K562 (cell line): ENCODE results near the gene NCMAP. TPM values are rescaled to one million over a fixed set of nuclear protein-coding genes. Genes with fewer than 3 reads are reported as not detected.
A peak's percentile ranks its signal among the peaks of the same experiment; 100 is the strongest.

Experiments used
- ATAC-seq: fragments of 200-7000 bp; cut with Tn5 transposase; 3 replicates; pipeline ENCODE4 v1.9.1; 2020; ENCODE audit warnings: moderate library complexity
- BruUV-seq: library from RNA; stranded (reverse); fragments of 400-500 nt; replicated peaks from 2 replicates; lab custom pipeline; 2021; lab: Mats Ljungman, UMichigan
- CTCF ChIA-PET: fragments of 300-600 bp; formaldehyde crosslinking; extraction: SDS; loops from one replicate; lab custom pipeline; 2021; ENCODE audit warnings: low intra/inter-chr PET ratio; lab: Yijun Ruan, JAX
- POLR2A ChIA-PET: fragments of 300-600, 350-650 bp; sonication (Branson Sonifier 250); formaldehyde crosslinking; extraction: SDS; loops from one replicate; lab custom pipeline; 2021; ENCODE audit warnings: antibody characterized with exemption, inconsistent platforms; lab: Yijun Ruan, JAX
- DNase-seq, 4 experiments: peaks; one replicate each; pipeline versions ENCODE4 v3.0.0 to v3.0.0-alpha.2; 2011 to 2018; ENCODE audit warnings: low spot score in 3 of 4, mixed read lengths in 3 of 4; ENCODE audit errors: extremely low read depth in 1 of 4
- FAIRE-seq: peaks from 2 replicates; lab custom pipeline; 2011; peaks lifted over from hg19 to GRCh38; lab: Jason Lieb, UNC
- H2AFZ ChIP-seq: 2 replicates; pipeline ENCODE4 v1.6.0; 2011; ENCODE audit warnings: low read depth, low read length, control low read depth, inconsistent platforms
- H3K27ac ChIP-seq: fragments of 200-600 bp; 3 replicates; pipeline ENCODE4 v1.8.0; 2011; ENCODE audit warnings: low read depth, mild to moderate bottlenecking, control low read depth, inconsistent platforms, low read length, moderate library complexity, mixed read lengths; ENCODE audit errors: extremely low read depth
- H3K27me3 ChIP-seq, 2 experiments: fragments of 300-600 bp in 1 of 2; 2 replicates in 1 of 2; 3 replicates in 1 of 2; pipeline versions ENCODE4 v1.6.0 to v1.8.0; 2011; ENCODE audit warnings: inconsistent platforms in 2 of 2, low read length in 2 of 2, mild to moderate bottlenecking in 1 of 2, mixed read lengths in 1 of 2, moderate library complexity in 1 of 2; ENCODE audit not compliant: control insufficient read depth in 2 of 2, insufficient read depth in 2 of 2
- H3K36me3 ChIP-seq: fragments of 300-600 bp; 3 replicates; pipeline ENCODE4 v1.8.0; 2011; ENCODE audit warnings: mild to moderate bottlenecking, low read length, inconsistent platforms; ENCODE audit not compliant: control insufficient read depth, insufficient read depth
- H3K4me1 ChIP-seq, 2 experiments: fragments of 200-600 bp in 1 of 2; replicated peaks in 1 of 2; 2 replicates in 1 of 2; 3 replicates in 1 of 2; pipeline versions ENCODE4 v1.5.1 to v1.8.0; 2011; ENCODE audit warnings: inconsistent platforms in 2 of 2, low read length in 2 of 2, mild to moderate bottlenecking in 1 of 2, mixed read lengths in 1 of 2, moderate library complexity in 1 of 2; ENCODE audit not compliant: control insufficient read depth in 2 of 2, insufficient read depth in 2 of 2
- H3K4me2 ChIP-seq: 2 replicates; pipeline ENCODE4 v1.6.1; 2011; ENCODE audit warnings: low read length, control low read depth, inconsistent platforms, mixed read lengths; ENCODE audit not compliant: insufficient read depth
- H3K4me3 ChIP-seq: fragments of 200-600 bp; sonication (generic), shearing (Covaris generic); 2 replicates; pipeline ENCODE4 v1.5.1; 2016; ENCODE audit warnings: control low read depth, inconsistent platforms
- H3K79me2 ChIP-seq: fragments of 200-600 bp; 3 replicates; pipeline ENCODE4 v1.8.0; 2011; ENCODE audit warnings: low read length, inconsistent platforms; ENCODE audit not compliant: control insufficient read depth, insufficient read depth
- H3K9ac ChIP-seq, 2 experiments: 2 replicates each; pipeline versions ENCODE4 v1.6.0 to v1.6.1; 2011; ENCODE audit warnings: low read depth in 2 of 2, low read length in 2 of 2, control low read depth in 1 of 2, inconsistent platforms in 1 of 2, mild to moderate bottlenecking in 1 of 2, mixed read lengths in 1 of 2; ENCODE audit not compliant: insufficient read depth in 1 of 2
- H3K9me1 ChIP-seq: one replicate; pipeline ENCODE4 v1.6.0; 2011; ENCODE audit warnings: inconsistent platforms, mild to moderate bottlenecking, low read length, moderate library complexity; ENCODE audit not compliant: control insufficient read depth, insufficient read depth
- H3K9me3 ChIP-seq: replicated peaks from 2 replicates; pipeline ENCODE4 v1.5.1; 2011; ENCODE audit warnings: low read depth, low read length, inconsistent platforms; ENCODE audit not compliant: control insufficient read depth, insufficient read depth
- H4K20me1 ChIP-seq: replicated peaks from 2 replicates; pipeline ENCODE4 v1.6.1; 2011; ENCODE audit warnings: low read length, inconsistent platforms, mixed read lengths; ENCODE audit not compliant: control insufficient read depth, insufficient read depth
- CBX2 ChIP-seq: fragments of 200-600 bp; sonication (generic); IDR thresholded peaks from one replicate; pipeline ENCODE4 v1.6.1; 2012; ENCODE audit warnings: mild to moderate bottlenecking, low read length, inconsistent platforms; ENCODE audit not compliant: insufficient read depth, poor library complexity, severe bottlenecking
- CREB5 ChIP-seq: fragments of 250-450 bp; sonication (Bioruptor Pico); IDR thresholded peaks from 2 replicates; pipeline ENCODE4 v1.5.0; 2020; ENCODE audit warnings: mild to moderate bottlenecking
- KLF16 ChIP-seq: IDR thresholded peaks from 2 replicates; pipeline ENCODE4 v1.6.1; 2016; ENCODE audit warnings: antibody characterized with exemption
- LCOR ChIP-seq: sonication (generic); formaldehyde crosslinking; IDR thresholded peaks from 2 replicates; pipeline ENCODE4 v1.8.0; 2022; ENCODE audit warnings: mild to moderate bottlenecking, missing genetic modification reagents
- MAFF ChIP-seq: IDR thresholded peaks from 2 replicates; pipeline ENCODE4 v1.6.1; 2012; ENCODE audit warnings: low read length, improper control_type of control experiment
- RBFOX2 ChIP-seq: fragments of 200-400 bp; formaldehyde crosslinking; IDR thresholded peaks from 2 replicates; pipeline ENCODE4 v1.6.1; 2017; ENCODE audit warnings: low read depth, mild to moderate bottlenecking, low read length, moderate library complexity
- RBM17 ChIP-seq: fragments of 200-400 bp; formaldehyde crosslinking; IDR thresholded peaks from 2 replicates; pipeline ENCODE4 v1.6.1; 2017; ENCODE audit warnings: low read depth, mild to moderate bottlenecking, low read length, borderline replicate concordance
- SPI1 ChIP-seq: IDR thresholded peaks from 2 replicates; pipeline ENCODE4 v1.6.1; 2011; ENCODE audit warnings: low read depth, low read length, control low read depth, borderline replicate concordance
- WGBS: fragments of 100-300 bp; shearing (Covaris generic); methylation state at CpG from one replicate; pipeline ENCODE4 v1.1.6; 2016; ENCODE audit warnings: low coverage, mixed read lengths; ENCODE audit not compliant: insufficient coverage; ENCODE audit errors: missing lambda C conversion rate; 5-methylcytosine and 5-hydroxymethylcytosine counted together
- in situ Hi-C: fragments of 300-500 bp; cut with MboI; formaldehyde crosslinking; loops from 4 replicates; pipeline ENCODE4 v1.15.0; 2018; ENCODE audit warnings: inconsistent platforms, mixed read lengths
- intact Hi-C: fragments of 100-400 bp; cut with micrococcal nuclease; formaldehyde crosslinking; loops from 2 replicates; pipeline ENCODE4 v1.14.2; 2022
- polyA plus RNA-seq, 8 experiments: library from polyadenylated mRNA; depleted of rRNA in 4 of 8; stranded (reverse) in 5 of 8; unstranded in 3 of 8; fragments of >200 nt; fragmentation: Nextera tagmentation in 2 of 8; fragmentation: Illumina TruSeq in 1 of 8; extraction: Ambion mirVana in 2 of 8; extraction: Trizol in 1 of 8; gene quantifications; 2 replicates each; pipeline versions ENCODE4 v1.2.1 to v1.2.3, GENCODE V29; 2011 to 2014; ENCODE audit warnings: inconsistent platforms in 1 of 8, missing spikeins in 1 of 8
- total RNA-seq, 7 experiments: library from RNA; depleted of rRNA in 6 of 7; stranded (reverse); fragments of >200 nt in 6 of 7; fragmentation: Illumina TruSeq in 2 of 7; extraction: Trizol in 2 of 7; gene quantifications; 2 replicates each; pipeline versions ENCODE4 v1.2.1 to v1.2.3, GENCODE V29; 2011 to 2021; ENCODE audit warnings: low replicate concordance in 1 of 7

Gene NCMAP
- total and polyA plus RNA-seq, 9 of the 15 experiments (the other 6 are each of a cell fraction or from before 2014, with no cell fraction given) = 0.03 TPM; not detected in 8

GRCh38 chr1:24620678-24621077, 64.8 kb downstream of the NCMAP start:
- no peak for DNase-seq
- H3K36me3 ChIP-seq = no peaks in the 10 kb centered on the region
- H3K4me1 ChIP-seq = no peaks in the 10 kb centered on the region
- H3K27ac ChIP-seq = no peak overlapping the region
- in situ Hi-C loops = no loop called here
- WGBS = 4% methylated on average over 5 of the region's 5 CpGs
- H3K9ac ChIP-seq = no peak overlapping the region
- BruUV-seq = no TSS peak
- ATAC-seq = no peak
- H3K9me3 ChIP-seq = no peaks in the 10 kb centered on the region
- POLR2A ChIA-PET = interaction anchor here (0.5 to 1.6 kb wide), 5 partner anchors 11 to 422 kb away, joined by 3 to 6 read pairs (median 3); no protein-coding TSS in a partner anchor
- no peaks in the 10 kb centered on the region for H3K9me1 ChIP-seq
- intact Hi-C loops = no loop called here
- CTCF ChIA-PET = interaction anchor here (0.6 kb wide), 1 partner anchor 9 kb away, joined by 4 read pairs; no protein-coding TSS in a partner anchor
- H4K20me1 ChIP-seq = no peaks in the 10 kb centered on the region
- TF ChIP-seq CREB5 (no peak), LCOR (CRISPR knock-in tag) (no peak), MAFF (no peak), RBM17 (no peak), KLF16 (no peak), RBFOX2 (no peak), SPI1 (0 out of 2 replicates have a peak, but pooled peaks have one; percentile 7), CBX2 (peak; percentile 56)
- no peak overlapping the region for H3K4me2 ChIP-seq
- no peaks in the 10 kb centered on the region for H3K79me2 ChIP-seq
- no peak for FAIRE-seq
- H3K4me3 ChIP-seq = no peak overlapping the region
- H2AFZ ChIP-seq = no peak overlapping the region
- peaks cover 31 to 57% of the 10 kb centered on the region in 2 experiments for H3K27me3 ChIP-seq
